ENCODE results near the gene LINC01488.

LINC01488 gene

GRCh38 chr11:69483691-69484426 lies 2.4 kb downstream of the LINC01488 start:
- no peaks in the 10 kb centered on the region for H3K4me1 ChIP-seq (ENCODE audit: control insufficient read depth, low read length)
- no peaks in the 10 kb centered on the region for H3K27me3 ChIP-seq (ENCODE audit: control insufficient read depth, low read length)

GRCh38 chr11:69484427-69485259 lies 3.2 kb downstream of the LINC01488 start:
- H3K4me3 ChIP-seq (ENCODE audit: low read length), result no peak overlapping the region
- no peak for TF ChIP-seq CTCF (IDR thresholded peaks at IDR 0.05; ENCODE audit: low read depth, low read length, poor library complexity, severe bottlenecking)
- TF ChIP-seq EZH2phosphoT487 (IDR thresholded peaks at IDR 0.05; ENCODE audit: borderline replicate concordance, low read length), result no peak
- H3K27ac ChIP-seq (ENCODE audit: low read depth, low read length), result no peak overlapping the region
- no peak overlapping the region for H3K4me2 ChIP-seq (ENCODE audit: low read length)
- no peaks in the 10 kb centered on the region for H3K36me3 ChIP-seq (ENCODE audit: control insufficient read depth, low read length)
- no peaks in the 10 kb centered on the region for H3K4me1 ChIP-seq (ENCODE audit: control insufficient read depth, low read length)
- no peaks in the 10 kb centered on the region for H3K9me3 ChIP-seq (ENCODE audit: control insufficient read depth, insufficient read depth, low read length)
- H3F3A ChIP-seq (ENCODE audit: control insufficient read depth, insufficient read depth), result no peaks in the 10 kb centered on the region
- no peaks in the 10 kb centered on the region for H3K27me3 ChIP-seq (ENCODE audit: control insufficient read depth, low read length)
- no peaks in the 10 kb centered on the region for H4K20me1 ChIP-seq (ENCODE audit: control insufficient read depth, insufficient read depth, low read depth, low read length)
- no peaks in the 10 kb centered on the region for H3K79me2 ChIP-seq (ENCODE audit: control insufficient read depth, low read length)
- no peaks in the 10 kb centered on the region for H3K9me2 ChIP-seq (replicated peaks; ENCODE audit: control insufficient read depth, low read length)

More at GRCh38 chr11:69483691-69484426, 2.4 kb downstream of the LINC01488 start:
- Histone ChIP-seq H4K20me1 (ENCODE audit: control insufficient read depth, insufficient read depth, low read depth, low read length) (no peaks in the 10 kb centered on the region), H3K36me3 (ENCODE audit: control insufficient read depth, low read length) (no peaks in the 10 kb centered on the region), H3K27ac (ENCODE audit: low read depth, low read length) (no peak overlapping the region), H3K79me2 (ENCODE audit: control insufficient read depth, low read length) (no peaks in the 10 kb centered on the region), H3K9me2 (replicated peaks; ENCODE audit: control insufficient read depth, low read length) (no peaks in the 10 kb centered on the region), H3F3A (ENCODE audit: control insufficient read depth, insufficient read depth) (no peaks in the 10 kb centered on the region), H3K9me3 (ENCODE audit: control insufficient read depth, insufficient read depth, low read length) (no peaks in the 10 kb centered on the region), H3K4me3 (ENCODE audit: low read length) (no peak overlapping the region), H3K4me2 (ENCODE audit: low read length) (no peak overlapping the region)
- TF ChIP-seq EZH2phosphoT487 (IDR thresholded peaks at IDR 0.05; ENCODE audit: borderline replicate concordance, low read length) (no peak), CTCF (IDR thresholded peaks at IDR 0.05; ENCODE audit: low read depth, low read length, poor library complexity, severe bottlenecking) (no peak)

GRCh38 chr11:69485337-69486041 lies 4.0 kb downstream of the LINC01488 start:
- no peaks in the 10 kb centered on the region for H3K9me2 ChIP-seq (replicated peaks; ENCODE audit: control insufficient read depth, low read length)
- no peaks in the 10 kb centered on the region for H3K4me1 ChIP-seq (ENCODE audit: control insufficient read depth, low read length)
- H4K20me1 ChIP-seq (ENCODE audit: control insufficient read depth, insufficient read depth, low read depth, low read length), result no peaks in the 10 kb centered on the region
- TF ChIP-seq EZH2phosphoT487 (IDR thresholded peaks at IDR 0.05; ENCODE audit: borderline replicate concordance, low read length), result no peak
- TF ChIP-seq CTCF (IDR thresholded peaks at IDR 0.05; ENCODE audit: low read depth, low read length, poor library complexity, severe bottlenecking), result no peak
- H3K4me2 ChIP-seq (ENCODE audit: low read length), result no peak overlapping the region
- no peaks in the 10 kb centered on the region for H3K79me2 ChIP-seq (ENCODE audit: control insufficient read depth, low read length)
- H3K27me3 ChIP-seq (ENCODE audit: control insufficient read depth, low read length), result no peaks in the 10 kb centered on the region
- no peaks in the 10 kb centered on the region for H3K9me3 ChIP-seq (ENCODE audit: control insufficient read depth, insufficient read depth, low read length)
- H3K4me3 ChIP-seq (ENCODE audit: low read length), result no peak overlapping the region
- no peak overlapping the region for H3K27ac ChIP-seq (ENCODE audit: low read depth, low read length)
- no peaks in the 10 kb centered on the region for H3F3A ChIP-seq (ENCODE audit: control insufficient read depth, insufficient read depth)
- H3K36me3 ChIP-seq (ENCODE audit: control insufficient read depth, low read length), result no peaks in the 10 kb centered on the region

Measured in DOHH2 (cell line).